H1 (cell line): ENCODE data around the gene RAD51B. TPM values are rescaled to one million over a fixed set of nuclear protein-coding genes. Genes with fewer than 3 reads are reported as not detected.

ENCODE experiments used
- CTCF ChIA-PET: fragments of 300-600 bp; sonication (Branson Sonifier 250); formaldehyde crosslinking; loops from one replicate; lab custom pipeline; 2021; ENCODE audit not compliant: partially characterized antibody; lab: Charles Lee
- POLR2A ChIA-PET: fragments of 300-600 bp; sonication (Branson Sonifier 250); formaldehyde crosslinking; loops from one replicate; lab custom pipeline; 2021; ENCODE audit warnings: inconsistent platforms; ENCODE audit not compliant: partially characterized antibody; lab: Charles Lee
- DNase-seq, 2 experiments: peaks; one replicate each; pipeline versions ENCODE4 v3.0.0 to v3.0.0-alpha.2; 2010 to 2022; ENCODE audit warnings: low spot score in 2 of 2, low read depth in 1 of 2, mixed read lengths in 1 of 2
- FAIRE-seq: peaks from 2 replicates; lab custom pipeline; 2011; peaks lifted over from hg19 to GRCh38; lab: Jason Lieb, UNC
- H2AFZ ChIP-seq: 2 replicates; pipeline ENCODE4 v1.8.1; 2012; ENCODE audit warnings: low read length, inconsistent platforms
- H2AK5ac ChIP-seq: 2 replicates; pipeline ENCODE4 v1.6.1; 2013; ENCODE audit warnings: low read depth, low read length
- H2BK120ac ChIP-seq: replicated peaks from 2 replicates; pipeline ENCODE3; 2013; ENCODE audit warnings: low read depth, low read length, inconsistent platforms
- H2BK12ac ChIP-seq: 2 replicates; pipeline ENCODE4 v1.6.1; 2013; ENCODE audit warnings: low read depth, low read length
- H2BK15ac ChIP-seq: 2 replicates; pipeline ENCODE4 v1.6.1; 2013; ENCODE audit warnings: low read length
- H2BK20ac ChIP-seq: 2 replicates; pipeline ENCODE4 v1.6.1; 2013; ENCODE audit warnings: low read length
- H2BK5ac ChIP-seq: 2 replicates; pipeline ENCODE4 v1.6.1; 2013; ENCODE audit warnings: low read depth, low read length
- H3K14ac ChIP-seq: 2 replicates; pipeline ENCODE4 v1.6.1; 2013; ENCODE audit warnings: inconsistent platforms; ENCODE audit not compliant: insufficient read length
- H3K18ac ChIP-seq: 2 replicates; pipeline ENCODE4 v1.6.1; 2013; ENCODE audit warnings: low read length; ENCODE audit errors: extremely low read depth
- H3K23ac ChIP-seq: 2 replicates; pipeline ENCODE4 v1.6.1; 2013; ENCODE audit warnings: inconsistent platforms; ENCODE audit not compliant: insufficient read length
- H3K23me2 ChIP-seq: 2 replicates; pipeline ENCODE4 v1.6.1; 2013; ENCODE audit warnings: low read depth, low read length
- H3K27ac ChIP-seq: 2 replicates; pipeline ENCODE4 v1.6.1; 2011; ENCODE audit warnings: low read depth, low read length, inconsistent platforms
- H3K27me3 ChIP-seq, 4 experiments: replicated peaks in 1 of 4; 1 replicate in 1 of 4; 2 replicates in 3 of 4; pipeline versions ENCODE4 v1.6.1 to v1.8.1; 2011 to 2013; ENCODE audit warnings: low read length in 3 of 4, mild to moderate bottlenecking in 3 of 4, inconsistent platforms in 2 of 4, mixed read lengths in 2 of 4, moderate library complexity in 1 of 4; ENCODE audit not compliant: control insufficient read depth in 3 of 4, insufficient read depth in 3 of 4; ENCODE audit errors: extremely low read depth in 1 of 4
- H3K36me3 ChIP-seq, 4 experiments: 2 replicates each; pipeline versions ENCODE4 v1.6.1 to v1.8.1; 2011 to 2013; ENCODE audit warnings: mild to moderate bottlenecking in 4 of 4, low read length in 3 of 4, moderate library complexity in 2 of 4, control low read depth in 1 of 4, inconsistent platforms in 1 of 4; ENCODE audit not compliant: insufficient read depth in 4 of 4, control insufficient read depth in 2 of 4
- H3K4ac ChIP-seq: replicated peaks from 2 replicates; pipeline ENCODE3; 2013; ENCODE audit warnings: low read length, low read depth, mixed read lengths, inconsistent platforms; ENCODE audit not compliant: insufficient read length
- H3K4me1 ChIP-seq, 4 experiments: replicated peaks in 1 of 4; 1 replicate in 1 of 4; 2 replicates in 3 of 4; pipeline versions ENCODE4 v1.6.1 to v1.8.1; 2011 to 2013; ENCODE audit warnings: low read length in 3 of 4, inconsistent platforms in 2 of 4, mixed read lengths in 1 of 4; ENCODE audit not compliant: insufficient read depth in 4 of 4, control insufficient read depth in 3 of 4
- H3K4me2 ChIP-seq, 2 experiments: 2 replicates each; pipeline versions ENCODE4 v1.6.1 to v1.8.1; 2011 to 2013; ENCODE audit warnings: low read depth in 2 of 2, low read length in 2 of 2, control low read depth in 1 of 2, inconsistent platforms in 1 of 2, mild to moderate bottlenecking in 1 of 2; ENCODE audit not compliant: insufficient read depth in 1 of 2
- H3K4me3 ChIP-seq, 4 experiments: fragments of 200-600, 300-600 bp in 1 of 4; sonication (generic), shearing (Covaris generic), sonication (Bioruptor Twin) in 1 of 4; 2 replicates each; pipeline versions ENCODE4 v1.5.1 to v1.8.1; 2011 to 2016; ENCODE audit warnings: low read length in 4 of 4, low read depth in 3 of 4, control low read depth in 2 of 4, inconsistent platforms in 2 of 4, mild to moderate bottlenecking in 2 of 4, mixed read lengths in 1 of 4, moderate library complexity in 1 of 4; ENCODE audit not compliant: insufficient read depth in 2 of 4; ENCODE audit errors: extremely low read depth in 1 of 4
- H3K56ac ChIP-seq: replicated peaks from 2 replicates; pipeline ENCODE3; 2013; ENCODE audit warnings: low read depth, mild to moderate bottlenecking, mixed read lengths, low read length, inconsistent platforms; ENCODE audit not compliant: insufficient read length
- H3K79me1 ChIP-seq: 2 replicates; pipeline ENCODE4 v1.6.1; 2013; ENCODE audit warnings: low read depth, low read length, control low read depth
- H3K79me2 ChIP-seq, 2 experiments: 2 replicates each; pipeline versions ENCODE4 v1.6.1 to v1.8.1; 2012 to 2013; ENCODE audit warnings: low read length in 2 of 2, mild to moderate bottlenecking in 2 of 2, inconsistent platforms in 1 of 2; ENCODE audit not compliant: insufficient read depth in 2 of 2, control insufficient read depth in 1 of 2
- H3K9ac ChIP-seq, 4 experiments: replicated peaks in 1 of 4; 1 replicate in 1 of 4; 2 replicates in 3 of 4; pipeline versions ENCODE4 v1.6.1 to v1.8.1; 2011 to 2013; ENCODE audit warnings: low read depth in 3 of 4, low read length in 3 of 4, control low read depth in 2 of 4, mild to moderate bottlenecking in 2 of 4, moderate library complexity in 2 of 4, inconsistent platforms in 1 of 4; ENCODE audit errors: extremely low read depth in 1 of 4
- H3K9me3 ChIP-seq, 2 experiments: 2 replicates each; pipeline versions ENCODE4 v1.6.1 to v1.8.1; 2012 to 2013; ENCODE audit warnings: mild to moderate bottlenecking in 2 of 2, moderate library complexity in 2 of 2, control low read depth in 1 of 2, inconsistent platforms in 1 of 2, low read depth in 1 of 2, low read length in 1 of 2, mixed read lengths in 1 of 2; ENCODE audit not compliant: insufficient read depth in 2 of 2
- H4K20me1 ChIP-seq, 2 experiments: replicated peaks in 1 of 2; 2 replicates each; pipeline versions ENCODE3 to v1.8.1; 2011 to 2013; ENCODE audit warnings: inconsistent platforms in 2 of 2, low read length in 2 of 2, mild to moderate bottlenecking in 1 of 2; ENCODE audit not compliant: insufficient read depth in 2 of 2, control insufficient read depth in 1 of 2
- H4K5ac ChIP-seq: 2 replicates; pipeline ENCODE4 v1.6.1; 2013; ENCODE audit warnings: low read length, low read depth, mixed read lengths, inconsistent platforms; ENCODE audit not compliant: insufficient read length
- H4K8ac ChIP-seq: 2 replicates; pipeline ENCODE4 v1.8.0; 2013; ENCODE audit warnings: mild to moderate bottlenecking, moderate library complexity, low read length, inconsistent platforms; ENCODE audit not compliant: insufficient read depth; ENCODE audit errors: extremely low read depth
- H4K91ac ChIP-seq: replicated peaks from 2 replicates; pipeline ENCODE3; 2013; ENCODE audit warnings: low read length, mixed read lengths, inconsistent platforms; ENCODE audit not compliant: insufficient read length
- BCL11A ChIP-seq, 2 experiments: IDR thresholded peaks; one replicate each; pipeline ENCODE4 v1.6.1; 2011; ENCODE audit warnings: low read depth in 2 of 2, low read length in 2 of 2, mild to moderate bottlenecking in 2 of 2
- BRCA1 ChIP-seq: IDR thresholded peaks from 2 replicates; pipeline ENCODE4 v1.6.1; 2012; ENCODE audit warnings: low read depth, low read length, improper control_type of control experiment
- CBX5 ChIP-seq: fragments of 300-800, 300-1000 bp; sonication (generic); IDR thresholded peaks from 2 replicates; pipeline ENCODE4 v1.7.1; 2016; ENCODE audit warnings: antibody characterized with exemption, low read length, low read depth
- CHD1 ChIP-seq: IDR thresholded peaks from 2 replicates; pipeline ENCODE4 v1.6.1; 2012; ENCODE audit warnings: low read depth, low read length, improper control_type of control experiment
- EP300 ChIP-seq, 2 experiments: IDR thresholded peaks; 1 replicate in 1 of 2; 2 replicates in 1 of 2; pipeline ENCODE4 v1.6.1; 2011 to 2012; ENCODE audit warnings: low read depth in 2 of 2, low read length in 2 of 2, mild to moderate bottlenecking in 2 of 2, borderline replicate concordance in 1 of 2, inconsistent platforms in 1 of 2, moderate library complexity in 1 of 2
- KDM4A ChIP-seq: IDR thresholded peaks from one replicate; pipeline ENCODE4 v1.7.1; 2012; ENCODE audit warnings: low read depth, mild to moderate bottlenecking, moderate library complexity, low read length, inconsistent platforms; ENCODE audit not compliant: severe bottlenecking
- PHF8 ChIP-seq: fragments of 200-600 bp; sonication (generic); conservative IDR thresholded peaks from 2 replicates; pipeline ENCODE4 v1.7.1; 2012; ENCODE audit warnings: low read depth, mild to moderate bottlenecking, inconsistent platforms, low read length, moderate library complexity
- POU5F1 ChIP-seq: IDR thresholded peaks from 2 replicates; pipeline ENCODE4 v1.6.1; 2011; ENCODE audit warnings: low read depth, mild to moderate bottlenecking, low read length, moderate library complexity
- RBBP5 ChIP-seq: IDR thresholded peaks from 2 replicates; pipeline ENCODE4 v1.7.1; 2012; ENCODE audit warnings: low read depth, mild to moderate bottlenecking, inconsistent platforms, low read length, moderate library complexity, borderline replicate concordance
- RFX5 ChIP-seq: IDR thresholded peaks from 2 replicates; pipeline ENCODE4 v1.6.1; 2011; ENCODE audit warnings: low read depth, low read length, improper control_type of control experiment, borderline replicate concordance
- SUZ12 ChIP-seq: fragments of 200-600 bp; sonication (generic); IDR thresholded peaks from 2 replicates; pipeline ENCODE4 v1.6.1; 2012; ENCODE audit warnings: mild to moderate bottlenecking, inconsistent platforms, low read length, moderate library complexity, mixed read lengths
- TEAD4 ChIP-seq: IDR thresholded peaks from 2 replicates; pipeline ENCODE4 v1.6.1; 2012; ENCODE audit warnings: low read depth, low read length, inconsistent platforms, mixed read lengths
- WGBS, 2 experiments: shearing (Covaris generic) in 1 of 2; methylation state at CpG; one replicate each; pipeline versions ENCODE4 v1.1.6 to v1.1.7; 2013 to 2015; ENCODE audit warnings: low lambda C conversion rate in 2 of 2, mixed read lengths in 2 of 2, inconsistent platforms in 1 of 2, low coverage in 1 of 2, missing lambda C conversion rate in 1 of 2; ENCODE audit not compliant: insufficient replicate concordance in 2 of 2, insufficient coverage in 1 of 2, insufficient read length in 1 of 2; ENCODE audit errors: extremely low coverage in 1 of 2, missing lambda C conversion rate in 1 of 2; 5-methylcytosine and 5-hydroxymethylcytosine counted together
- polyA plus RNA-seq, 7 experiments: library from polyadenylated mRNA; depleted of rRNA in 3 of 7; stranded (reverse) in 5 of 7; unstranded in 2 of 7; fragments of >200 nt in 5 of 7; fragments of 200-250 nt in 2 of 7; gene quantifications; 1 replicate in 5 of 7; 2 replicates in 1 of 7; 4 replicates in 1 of 7; pipeline versions ENCODE4 v1.2.1 to v1.2.3, GENCODE V29; 2011 to 2013; ENCODE audit warnings: missing spikeins in 2 of 7, mixed read lengths in 2 of 7
- total RNA-seq: library from RNA; stranded (reverse); fragmentation: NEBNext Ultra II Directional; extraction: Animal tissue kit (Norgen Biotek cat#: 25700); gene quantifications from 2 replicates; pipeline ENCODE4 v1.2.1, GENCODE V29; 2021
- TF ChIP-seq, protein P1 (sequence below): IDR thresholded peaks from 2 replicates; pipeline ENCODE4 v1.6.1; 2012; ENCODE audit warnings: inconsistent platforms
- TF ChIP-seq, protein P2 (sequence below): IDR thresholded peaks from 2 replicates; pipeline ENCODE4 v1.6.1; 2012; ENCODE audit warnings: inconsistent platforms

The RAD51B gene
- total and polyA plus RNA-seq, 2 of the 8 experiments (the other 6 are each of a cell fraction or from before 2014, with no cell fraction given) = 3.9 to 14.9 TPM

DNA sequence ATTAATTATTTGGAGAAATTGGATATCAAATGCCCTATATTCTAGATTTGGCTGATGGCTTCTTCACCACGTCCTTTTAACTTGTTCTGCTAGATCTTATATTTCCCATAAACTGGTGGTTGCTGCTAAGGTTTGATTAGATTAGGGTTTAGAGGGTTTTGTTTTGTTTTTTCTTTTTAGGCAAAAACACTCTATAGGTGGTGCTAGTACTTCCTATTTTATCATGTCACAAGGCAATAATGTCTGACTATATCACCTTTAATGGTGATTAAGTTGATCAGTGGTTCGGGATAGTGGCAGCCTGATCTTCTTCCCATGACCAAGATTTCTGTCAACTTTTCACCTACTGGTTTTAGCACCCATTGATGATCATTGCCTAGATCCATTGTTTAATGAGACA is 455.1 kb downstream of the RAD51B start:
- Histone ChIP-seq H2BK12ac (no peak overlapping the region), H3K4me3 (no peak overlapping the region), H3K4me1 (no peaks in the 10 kb centered on the region), H3K36me3 (no peaks in the 10 kb centered on the region; a peak in 1 of 8 replicates), H4K5ac (no peak overlapping the region), H2AK5ac (no peak overlapping the region), H3K23me2 (peaks cover 2% of the 10 kb centered on the region; the same call in 1 of the 2 replicates), H2BK15ac (no peak overlapping the region), H3K27me3 (no peaks in the 10 kb centered on the region; a peak in 1 of 7 replicates), H3K56ac (no peak overlapping the region), H3K79me1 (no peaks in the 10 kb centered on the region), H2AFZ (no peak overlapping the region), H3K79me2 (no peaks in the 10 kb centered on the region), H4K20me1 (no peaks in the 10 kb centered on the region), H3K4ac (no peak overlapping the region), H3K9me3 (no peaks in the 10 kb centered on the region), H4K91ac (no peak overlapping the region), H2BK120ac (no peak overlapping the region), H3K27ac (no peak overlapping the region), H3K18ac (no peak overlapping the region), H3K9ac (no peak overlapping the region), H3K4me2 (no peak overlapping the region), H3K23ac (no peak overlapping the region), H4K8ac (no peak overlapping the region), H2BK20ac (no peak overlapping the region), H3K14ac (no peak overlapping the region), H2BK5ac (no peak overlapping the region)
- WGBS, 2 experiments = 88% methylated on average over 2 of the region's 2 CpGs; no CpG with 5 or more reads in 1 of the 2 experiments
- FAIRE-seq (no peak), DNase-seq (no peak)
- CTCF ChIA-PET = no interaction called here
- POLR2A ChIA-PET = no interaction called here
- TF ChIP-seq CHD1 (no peak), RBBP5 (no peak), PHF8 (no peak), RFX5 (no peak), BCL11A (IDR thresholded peaks at IDR 0.05; ENCODE audit: low read depth in 2 of 2, low read length in 2 of 2) (no peak), KDM4A (no peak), CBX5 (no peak), EP300 (IDR thresholded peaks at IDR 0.05; ENCODE audit: borderline replicate concordance in 1 of 2, low read depth in 2 of 2, low read length in 2 of 2) (no peak), TEAD4 (no peak), SUZ12 (no peak), BRCA1 (no peak), POU5F1 (no peak)
- TF ChIP-seq, protein P1, sequence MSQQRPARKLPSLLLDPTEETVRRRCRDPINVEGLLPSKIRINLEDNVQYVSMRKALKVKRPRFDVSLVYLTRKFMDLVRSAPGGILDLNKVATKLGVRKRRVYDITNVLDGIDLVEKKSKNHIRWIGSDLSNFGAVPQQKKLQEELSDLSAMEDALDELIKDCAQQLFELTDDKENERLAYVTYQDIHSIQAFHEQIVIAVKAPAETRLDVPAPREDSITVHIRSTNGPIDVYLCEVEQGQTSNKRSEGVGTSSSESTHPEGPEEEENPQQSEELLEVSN = no peak
- TF ChIP-seq, protein P2, sequence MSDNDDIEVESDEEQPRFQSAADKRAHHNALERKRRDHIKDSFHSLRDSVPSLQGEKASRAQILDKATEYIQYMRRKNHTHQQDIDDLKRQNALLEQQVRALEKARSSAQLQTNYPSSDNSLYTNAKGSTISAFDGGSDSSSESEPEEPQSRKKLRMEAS = no peak
